IMR-90 (cell line): ENCODE results near the gene DOC2B.

ENCODE experiments used
- BHLHE40 ChIP-seq: fragments of 150-350 bp; IDR thresholded peaks from 2 replicates; pipeline ENCODE4 v1.6.1; 2016; ENCODE audit warnings: mild to moderate bottlenecking, low read depth, low read length
- CHD1 ChIP-seq: IDR thresholded peaks from 2 replicates; pipeline ENCODE4 v1.6.1; 2012; ENCODE audit warnings: low read depth, low read length, improper control_type of control experiment
- CTCF ChIP-seq: conservative IDR thresholded peaks from 2 replicates; pipeline ENCODE4 v1.5.1; 2012; ENCODE audit warnings: mild to moderate bottlenecking, low read depth, low read length, improper control_type of control experiment
- ELK1 ChIP-seq: fragments of 150-350 bp; IDR thresholded peaks from 2 replicates; pipeline ENCODE4 v1.6.1; 2016; ENCODE audit warnings: low read depth, mild to moderate bottlenecking, low read length, moderate library complexity, borderline replicate concordance
- FOS ChIP-seq: fragments of 150-350 bp; IDR thresholded peaks from 2 replicates; pipeline ENCODE4 v1.6.1; 2016; ENCODE audit warnings: low read depth, low read length
- MXI1 ChIP-seq: IDR thresholded peaks from 2 replicates; pipeline ENCODE4 v1.6.1; 2012; ENCODE audit warnings: low read depth, mild to moderate bottlenecking, low read length, moderate library complexity, borderline replicate concordance
- POLR2A ChIP-seq: IDR thresholded peaks from 2 replicates; pipeline ENCODE4 v1.6.1; 2012; ENCODE audit warnings: mild to moderate bottlenecking, low read depth, low read length
- RAD21 ChIP-seq: IDR thresholded peaks from 2 replicates; pipeline ENCODE4 v1.6.1; 2012; ENCODE audit warnings: low read length, improper control_type of control experiment
- RFX5 ChIP-seq: IDR thresholded peaks from 2 replicates; pipeline ENCODE4 v1.8.0; 2012; ENCODE audit warnings: low read depth, mild to moderate bottlenecking, low read length, moderate library complexity
- SMC3 ChIP-seq: fragments of 150-350 bp; IDR thresholded peaks from 2 replicates; pipeline ENCODE4 v1.6.1; 2016; ENCODE audit warnings: low read depth, mild to moderate bottlenecking, antibody characterized with exemption, low read length, moderate library complexity
- USF2 ChIP-seq: fragments of 150-350 bp; IDR thresholded peaks from 2 replicates; pipeline ENCODE4 v1.6.1; 2017; ENCODE audit warnings: mild to moderate bottlenecking, antibody characterized with exemption, low read length, low read depth

GRCh38 chr17:151886-152859, 29.3 kb downstream of the DOC2B start:
- TF ChIP-seq CTCF (no peak), POLR2A (no peak), FOS (0 out of 2 replicates have a peak, but pooled peaks have one; percentile 14), SMC3 (no peak), RAD21 (no peak), ELK1 (no peak), CHD1 (no peak), USF2 (no peak), BHLHE40 (no peak), RFX5 (no peak), MXI1 (no peak)
